Transverse colon (tissue), 4 donors: Measurements from ENCODE around the gene PRICKLE4. TPM values are rescaled to one million over a fixed set of nuclear protein-coding genes. Genes with fewer than 3 reads are reported as not detected.

Experiments
- DNase-seq: peaks from one replicate; pipeline ENCODE4 v3.0.0-alpha.2; 2019
- H3K27ac ChIP-seq, 4 donors: fragments of 200-600 bp; sonication (generic); 2 replicates each; pipeline ENCODE4 v1.5.1; 2016 to 2018; ENCODE audit warnings: inconsistent platforms in 4 of 4
- H3K27me3 ChIP-seq: fragments of 200-600 bp; sonication (generic); 2 replicates; pipeline ENCODE4 v1.5.1; 2017; ENCODE audit warnings: inconsistent platforms
- H3K36me3 ChIP-seq, 4 donors: fragments of 200-600 bp; sonication (generic); 2 replicates each; pipeline ENCODE4 v1.5.1; 2017 to 2019; ENCODE audit warnings: inconsistent platforms in 4 of 4
- H3K4me1 ChIP-seq, 4 donors: fragments of 200-600 bp; sonication (generic); 2 replicates each; pipeline ENCODE4 v1.5.1; 2017 to 2020; ENCODE audit warnings: inconsistent platforms in 4 of 4
- H3K4me3 ChIP-seq, 4 donors: fragments of 200-600 bp; sonication (generic); 1 replicate in 1 of 4; 2 replicates in 3 of 4; pipeline versions ENCODE4 v1.5.1 to v1.6.1; 2017 to 2019; ENCODE audit warnings: inconsistent platforms in 4 of 4
- H3K9me3 ChIP-seq, 2 donors: fragments of 200-600 bp; sonication (generic); 2 replicates each; pipeline ENCODE4 v1.5.1; 2017 to 2019; ENCODE audit warnings: inconsistent platforms in 2 of 2
- CTCF ChIP-seq, 5 experiments: fragments of 200-600 bp in 3 of 5; fragments of 450-650 bp in 2 of 5; sonication (generic) in 3 of 5; IDR thresholded peaks; 1 replicate in 2 of 5; 2 replicates in 3 of 5; pipeline ENCODE4 v1.5.1; 2016 to 2017; ENCODE audit warnings: antibody characterized with exemption in 5 of 5, inconsistent platforms in 3 of 5, mild to moderate bottlenecking in 2 of 5, moderate library complexity in 1 of 5
- EP300 ChIP-seq: sonication (generic); formaldehyde crosslinking; IDR thresholded peaks from one replicate; pipeline ENCODE4 v1.6.1; 2017; ENCODE audit warnings: antibody characterized with exemption, low read depth
- POLR2A ChIP-seq: fragments of 450-650 bp; IDR thresholded peaks from one replicate; pipeline ENCODE4 v1.6.1; 2016; ENCODE audit warnings: antibody characterized with exemption, mild to moderate bottlenecking, moderate library complexity
- POLR2AphosphoS5 ChIP-seq, 3 donors: sonication (generic); formaldehyde crosslinking; IDR thresholded peaks; one replicate each; pipeline ENCODE4 v1.6.1; 2016; ENCODE audit warnings: antibody characterized with exemption in 3 of 3
- WGBS, 2 donors: methylation state at CpG; one replicate each; pipeline ENCODE4 v1.1.5; 2018; ENCODE audit warnings: low coverage in 1 of 2; 5-methylcytosine and 5-hydroxymethylcytosine counted together
- in situ Hi-C, 4 donors: fragments of 200-750 bp; cut with MboI; loops; one replicate each; pipeline versions ENCODE4 v1.15.0 to v1.15.1; 2017; ENCODE audit warnings: low sequenced_read_pairs in 3 of 4, low pct_ligation_motif_present in 1 of 4, low pct_unique_long_range_greater_than_20kb in 1 of 4
- intact Hi-C: fragments of 100-400 bp; cut with DNase I; formaldehyde crosslinking; loops from one replicate; pipeline ENCODE4 v1.15.1; 2023; ENCODE audit warnings: low total_unique reads
- total RNA-seq, 4 donors: library from RNA; depleted of rRNA; stranded (reverse); fragments of >200 nt; gene quantifications; one replicate each; pipeline ENCODE4 v1.1.0, GENCODE V29; 2016

Gene PRICKLE4
- total RNA-seq, 4 donors from 2014 or later: 6.7 to 52.0 (median 21.0) TPM

GRCh38 chr6:41744236-41744787 lies 36.3 kb upstream of the PRICKLE4 start:
- no peak for TF ChIP-seq POLR2A
- TF ChIP-seq POLR2AphosphoS5 (IDR thresholded peaks at IDR 0.05): no peak
- TF ChIP-seq CTCF (IDR thresholded peaks at IDR 0.05): no peak
- TF ChIP-seq EP300: no peak
- Histone ChIP-seq H3K4me1 (peaks cover 11 to 23% (median 16%) of the 10 kb centered on the region in 4 donors), H3K9me3 (no peaks in the 10 kb centered on the region), H3K27me3 (no peaks in the 10 kb centered on the region), H3K27ac (no peak overlapping the region), H3K36me3 (no peaks in the 10 kb centered on the region), H3K4me3 (no peak overlapping the region)
- in situ Hi-C loops: no loop called here
- WGBS, 2 donors: 84% methylated on average over 7 of the region's 7 CpGs; no CpG with 5 or more reads in 1 of the 2 donors
- intact Hi-C loops: no loop called here
- no peak for DNase-seq

GRCh38 chr6:41746107-41746506 lies 34.5 kb upstream of the PRICKLE4 start:
- Histone ChIP-seq H3K4me1 (peaks cover 6 to 15% (median 11%) of the 10 kb centered on the region in 4 donors), H3K4me3 (no peak overlapping the region), H3K27me3 (no peaks in the 10 kb centered on the region), H3K27ac (no peak overlapping the region), H3K36me3 (no peaks in the 10 kb centered on the region), H3K9me3 (no peaks in the 10 kb centered on the region)
- TF ChIP-seq CTCF (IDR thresholded peaks at IDR 0.05) (no peak), EP300 (no peak), POLR2AphosphoS5 (IDR thresholded peaks at IDR 0.05) (no peak), POLR2A (no peak)
- in situ Hi-C loops (no loop called here), intact Hi-C loops (no loop called here)
- no peak for DNase-seq
- WGBS, 2 donors: 86 to 90% methylated on average over 5 to 10 of the region's 10 CpGs

- 82 to 87% methylated on average over 11 to 15 of the region's 15 CpGs for WGBS, 2 donors
- Histone ChIP-seq H3K9me3 (no peaks in the 10 kb centered on the region), H3K4me1 (peaks cover 0 to 3% (median 3%) of the 10 kb centered on the region in 4 donors), H3K27me3 (no peaks in the 10 kb centered on the region), H3K27ac (no peak within 1 kb of the TSS), H3K4me3 (no peak within 1 kb of the TSS), H3K36me3 (no peaks in the 10 kb centered on the region)
- DNase-seq: no peak
- intact Hi-C loops: no loop called here
- in situ Hi-C loops: no loop called here
- no peak for TF ChIP-seq POLR2AphosphoS5 (IDR thresholded peaks at IDR 0.05)
These were observed 33.1 kb upstream of the PRICKLE4 start, which contains the start of gene PGC for GRCh38 chr6:41747256-41748101. Gene PGC, minus strand, starts transcription at chr6:41747397. Its CDS starts 63 bp downstream, at chr6:41747334.

GRCh38 chr6:41748102-41748477 lies 32.5 kb upstream of the PRICKLE4 start:
- H3K4me1 ChIP-seq: no peaks in the 10 kb centered on the region
- no peaks in the 10 kb centered on the region for H3K9me3 ChIP-seq
- in situ Hi-C loops (no loop called here), intact Hi-C loops (no loop called here)
- no peaks in the 10 kb centered on the region for H3K36me3 ChIP-seq
- TF ChIP-seq POLR2AphosphoS5 (IDR thresholded peaks at IDR 0.05): no peak
- no peak for TF ChIP-seq CTCF (IDR thresholded peaks at IDR 0.05)
- TF ChIP-seq POLR2A: no peak
- no peak for TF ChIP-seq EP300
- WGBS, 2 donors: 96% methylated on average over 6 of the region's 6 CpGs; no CpG with 5 or more reads in 1 of the 2 donors
- no peaks in the 10 kb centered on the region for H3K27me3 ChIP-seq
- H3K27ac ChIP-seq: no peak overlapping the region
- no peak for DNase-seq
- H3K4me3 ChIP-seq: no peak overlapping the region
